HG02970 (cell line): Measurements from ENCODE around the gene SIGLEC11.
"Not testable (repeated sequence)": the region's sequence is repeated elsewhere in the genome, so short reads cannot be mapped to it uniquely, and the experiment has no call there.

Experiments
- ATAC-seq: cut with Tn5 transposase; IDR thresholded peaks from one replicate; pipeline ENCODE4 v1.9.1; 2021; ENCODE audit warnings: mild to moderate bottlenecking, moderate library complexity, moderate number of reproducible peaks; ENCODE audit not compliant: unreplicated experiment, low FRiP score

SIGLEC11 gene

GRCh38 chr19:49981603-49982593 is 20.9 kb upstream of the SIGLEC11 start:
- no peak for ATAC-seq

GRCh38 chr19:49978324-49978723 is 17.4 kb upstream of the SIGLEC11 start:
- ATAC-seq: no peak

- ATAC-seq: no peak
These were observed 16.9 kb upstream of the SIGLEC11 start for GRCh38 chr19:49977881-49978280.

- no peak for ATAC-seq
These were observed 16.1 kb upstream of the SIGLEC11 start for GRCh38 chr19:49977076-49977475.

- no peak for ATAC-seq
These were observed 15.5 kb upstream of the SIGLEC11 start for GRCh38 chr19:49976496-49976895.

- no peak for ATAC-seq
These were observed 14.1 kb upstream of the SIGLEC11 start for GRCh38 chr19:49975051-49975450.

GRCh38 chr19:49973987-49974386 is 13.0 kb upstream of the SIGLEC11 start:
- ATAC-seq: no peak

- no peak for ATAC-seq
These were observed 11.9 kb upstream of the SIGLEC11 start for GRCh38 chr19:49972841-49973240.

GRCh38 chr19:49971991-49972411 is 11.0 kb upstream of the SIGLEC11 start:
- no peak for ATAC-seq

- not testable (repeated sequence) for ATAC-seq
These were observed 8.4 kb upstream of the SIGLEC11 start for GRCh38 chr19:49969355-49969754.

GRCh38 chr19:49968279-49968922 is 7.4 kb upstream of the SIGLEC11 start:
- no peak for ATAC-seq

- not testable (repeated sequence) for ATAC-seq
These were observed 1.1 kb downstream of the SIGLEC11 start for GRCh38 chr19:49959892-49960291.

- not testable (repeated sequence) for ATAC-seq
These were observed 2.4 kb downstream of the SIGLEC11 start for GRCh38 chr19:49958596-49958995.

- not testable (repeated sequence) for ATAC-seq
These were observed 2.8 kb downstream of the SIGLEC11 start for GRCh38 chr19:49958144-49958543.

GRCh38 chr19:49957262-49957915 is 3.6 kb downstream of the SIGLEC11 start:
- no peak for ATAC-seq

GRCh38 chr19:49956115-49956495 is 4.9 kb downstream of the SIGLEC11 start:
- no peak for ATAC-seq

GRCh38 chr19:49954933-49955332 is 6.0 kb downstream of the SIGLEC11 start:
- ATAC-seq: no peak

- no peak for ATAC-seq
These were observed 6.7 kb downstream of the SIGLEC11 start for GRCh38 chr19:49954092-49954829.

GRCh38 chr19:49953416-49953815 is 7.6 kb downstream of the SIGLEC11 start:
- ATAC-seq: no peak

- ATAC-seq: no peak
These were observed 8.1 kb downstream of the SIGLEC11 start for GRCh38 chr19:49952906-49953305.
